HG02588 (cell line): ENCODE data around the gene TEAD1.
A peak's percentile ranks its signal among the peaks of the same experiment; 100 is the strongest.

Experiments
- ATAC-seq: cut with Tn5 transposase; IDR thresholded peaks from one replicate; pipeline ENCODE4 v1.9.1; 2021; ENCODE audit warnings: mild to moderate bottlenecking, moderate library complexity; ENCODE audit not compliant: unreplicated experiment

The TEAD1 gene

DNA sequence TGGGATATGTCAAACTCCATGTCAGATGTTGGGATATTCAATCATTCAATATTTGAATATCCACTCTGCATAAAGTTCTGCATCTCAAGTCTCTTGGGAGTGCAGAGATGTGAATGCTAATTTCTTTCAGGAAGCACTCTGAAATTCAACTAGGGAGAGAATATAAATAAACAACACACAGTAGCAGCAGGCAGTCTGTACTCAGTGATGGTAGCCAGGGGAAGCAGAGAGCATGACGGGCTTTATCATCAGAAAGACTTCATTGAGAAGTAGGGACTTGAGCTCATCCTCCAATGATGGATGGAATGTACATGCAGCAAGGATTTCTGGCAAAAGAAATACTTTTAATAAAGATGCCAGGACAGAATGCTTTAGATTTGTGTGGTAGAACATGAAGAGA lies 9.8 kb upstream of the TEAD1 start:
- ATAC-seq, result no peak

DNA sequence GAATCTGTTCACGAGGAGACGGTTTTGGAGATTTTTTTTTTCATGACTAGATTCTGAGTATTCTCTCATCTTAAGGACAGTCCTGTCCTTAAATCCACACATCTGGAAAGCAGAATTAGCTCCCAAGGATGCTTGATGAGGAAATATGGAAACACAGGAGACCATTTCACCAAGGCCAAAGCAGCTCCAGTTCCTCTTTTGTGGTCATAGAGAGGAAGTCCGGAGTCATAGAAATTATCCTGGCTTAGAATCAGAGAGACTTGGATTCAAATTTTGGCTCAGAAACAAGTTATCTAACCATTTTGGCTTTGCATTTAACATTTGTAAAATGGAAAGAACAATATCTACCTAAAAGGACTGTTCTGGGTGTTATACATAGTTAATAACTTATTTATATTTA lies 7.3 kb upstream of the TEAD1 start:
- ATAC-seq, result no peak

DNA sequence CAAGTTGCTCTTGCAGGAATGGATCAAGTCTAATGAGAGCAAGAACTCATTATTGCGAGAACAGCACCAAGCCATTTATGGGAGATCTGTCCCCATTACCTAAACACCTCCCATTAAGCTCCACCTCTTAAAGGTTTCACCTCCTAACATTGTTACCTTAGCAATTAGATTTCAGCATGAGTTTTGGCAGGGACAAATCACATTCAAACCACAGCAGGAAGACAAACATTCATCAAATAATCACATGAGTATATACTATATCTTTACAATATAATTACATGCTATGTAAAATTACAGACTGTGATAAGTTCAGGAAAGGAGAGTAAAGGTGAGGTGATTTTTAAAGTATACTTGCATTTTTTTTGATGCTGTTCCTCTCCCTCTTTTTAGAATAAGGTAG lies 6.6 kb upstream of the TEAD1 start:
- no peak for ATAC-seq

DNA sequence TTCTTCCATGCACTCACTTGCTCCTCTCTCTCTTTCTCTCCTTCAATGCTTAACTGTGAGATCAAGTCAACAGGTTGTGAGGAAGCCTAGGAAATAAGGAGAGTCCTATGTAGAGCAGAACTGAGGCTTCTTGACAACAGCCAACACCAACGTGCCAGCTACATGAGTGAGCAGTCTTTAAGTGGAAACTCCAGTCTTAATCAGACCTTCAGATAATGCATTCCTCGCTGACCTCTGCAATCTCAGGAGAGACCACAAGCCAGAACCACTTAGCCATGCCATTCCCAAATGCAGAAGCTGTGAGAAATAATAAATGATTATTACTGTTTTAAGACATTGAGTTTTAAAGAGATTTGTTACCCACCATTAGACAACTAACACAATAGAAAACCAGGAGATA lies 6.1 kb upstream of the TEAD1 start:
- no peak for ATAC-seq

DNA sequence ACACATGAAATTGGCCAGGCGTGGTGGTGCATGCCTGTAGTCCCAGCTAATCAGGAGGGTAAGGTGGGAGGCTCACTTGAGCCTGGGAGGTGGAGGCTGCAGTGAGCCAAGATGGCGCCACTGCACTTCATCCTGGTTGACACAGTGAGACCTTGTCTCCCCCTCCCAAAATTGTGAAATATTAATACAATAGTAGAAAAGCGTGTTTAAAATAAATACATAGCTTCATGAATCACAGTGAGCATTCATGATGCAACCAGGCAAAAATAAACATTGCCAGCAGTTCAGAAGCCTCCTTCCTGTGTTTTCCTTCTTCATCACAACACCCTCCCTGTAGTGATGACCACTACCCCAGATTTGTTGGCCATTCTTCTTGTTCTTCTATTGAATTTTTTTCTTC lies 4.3 kb upstream of the TEAD1 start:
- no peak for ATAC-seq

DNA sequence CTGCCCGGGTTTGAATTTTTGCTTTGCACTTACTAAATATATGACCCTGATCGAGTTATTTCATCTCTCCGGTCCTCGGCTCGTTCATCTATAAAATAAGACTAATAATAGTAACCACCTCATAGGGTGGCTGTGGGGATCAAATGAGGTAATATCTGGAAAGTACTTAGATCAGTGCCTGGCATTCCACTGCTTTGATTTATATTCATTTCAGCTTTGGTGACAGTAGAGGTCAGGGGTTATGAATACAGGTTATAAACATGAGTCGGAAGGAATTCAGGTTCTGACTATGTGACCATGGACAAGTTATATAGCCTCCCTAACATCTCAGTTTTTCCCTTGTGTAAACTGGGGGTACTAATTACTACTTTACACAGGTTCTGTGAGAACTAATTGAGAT lies 2.9 kb upstream of the TEAD1 start:
- ATAC-seq, result no peak

DNA sequence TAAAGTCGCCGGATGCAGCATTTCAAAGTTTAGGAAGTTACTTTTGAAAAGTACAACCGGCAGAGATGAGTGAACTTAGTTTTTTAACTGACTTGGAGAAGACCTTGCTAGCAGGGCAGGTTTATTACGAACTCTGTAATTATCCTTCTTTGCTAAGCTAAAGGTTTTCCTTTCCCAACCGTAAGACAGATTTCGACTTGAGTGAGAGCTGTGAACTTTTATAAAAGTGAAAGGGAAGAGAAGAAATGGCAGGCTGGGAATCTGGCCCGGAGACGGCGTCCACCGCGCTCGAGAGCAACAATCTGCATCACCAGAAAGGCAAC lies 659 bp upstream of the TEAD1 start:
- no peak for ATAC-seq

DNA sequence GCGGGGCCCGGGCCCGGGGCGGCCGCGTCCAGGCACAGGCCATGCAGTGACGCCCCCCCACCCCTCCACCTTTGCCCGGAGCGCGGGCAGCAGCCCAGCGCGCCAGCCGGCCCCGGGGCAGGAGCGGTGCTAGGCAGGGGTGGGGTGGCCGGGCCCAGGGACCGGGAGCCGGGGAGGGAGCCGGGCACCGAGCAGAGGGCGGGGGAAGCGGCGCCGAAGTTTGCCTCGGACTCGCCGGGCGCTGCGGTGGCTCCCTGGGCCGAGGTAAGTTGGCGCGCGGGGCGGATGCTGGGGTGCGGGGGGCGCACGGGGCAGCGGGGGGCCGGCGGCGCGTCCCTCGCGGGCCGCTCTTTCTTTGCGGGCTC lies 332 bp downstream of the TEAD1 start:
- ATAC-seq, result peak; percentile 11

DNA sequence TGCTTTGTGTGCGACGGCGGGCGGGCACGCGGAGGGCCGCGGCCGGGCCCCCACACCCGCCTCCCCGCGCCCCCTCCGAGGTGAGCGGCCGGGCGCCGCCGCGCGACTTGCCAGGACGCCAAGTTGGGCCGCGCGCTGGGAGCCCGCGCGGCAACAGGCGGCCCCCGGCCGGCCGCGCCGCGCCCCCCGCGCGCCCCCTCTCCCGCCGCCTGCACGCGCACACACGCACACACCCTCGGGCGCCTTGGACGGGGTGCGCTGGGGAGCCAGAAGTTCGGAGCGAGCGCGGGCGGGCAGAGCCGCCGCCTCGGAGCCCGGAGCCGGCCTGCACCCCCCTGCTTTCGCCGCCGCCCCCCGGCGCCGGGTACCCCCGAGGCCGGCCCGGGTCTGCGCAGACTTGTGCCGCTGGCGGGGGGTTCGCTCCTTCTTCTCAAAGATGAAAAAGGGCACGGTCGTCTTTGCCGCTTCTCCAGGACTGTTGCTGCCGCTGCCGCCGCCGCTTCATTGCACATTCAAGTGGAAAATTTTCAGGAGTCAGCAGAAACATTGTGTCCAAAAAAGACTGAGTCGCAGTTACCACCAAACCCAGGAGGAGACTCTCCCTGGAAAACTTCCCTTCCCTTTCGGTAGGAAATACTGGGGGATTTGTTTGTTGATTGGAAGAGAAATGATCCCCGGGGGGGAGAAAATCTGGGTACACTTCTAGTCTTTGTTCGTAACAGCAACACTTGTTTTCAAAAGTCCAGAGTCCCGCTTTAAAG lies 895 bp downstream of the TEAD1 start:
- peak; percentile 3 for ATAC-seq

DNA sequence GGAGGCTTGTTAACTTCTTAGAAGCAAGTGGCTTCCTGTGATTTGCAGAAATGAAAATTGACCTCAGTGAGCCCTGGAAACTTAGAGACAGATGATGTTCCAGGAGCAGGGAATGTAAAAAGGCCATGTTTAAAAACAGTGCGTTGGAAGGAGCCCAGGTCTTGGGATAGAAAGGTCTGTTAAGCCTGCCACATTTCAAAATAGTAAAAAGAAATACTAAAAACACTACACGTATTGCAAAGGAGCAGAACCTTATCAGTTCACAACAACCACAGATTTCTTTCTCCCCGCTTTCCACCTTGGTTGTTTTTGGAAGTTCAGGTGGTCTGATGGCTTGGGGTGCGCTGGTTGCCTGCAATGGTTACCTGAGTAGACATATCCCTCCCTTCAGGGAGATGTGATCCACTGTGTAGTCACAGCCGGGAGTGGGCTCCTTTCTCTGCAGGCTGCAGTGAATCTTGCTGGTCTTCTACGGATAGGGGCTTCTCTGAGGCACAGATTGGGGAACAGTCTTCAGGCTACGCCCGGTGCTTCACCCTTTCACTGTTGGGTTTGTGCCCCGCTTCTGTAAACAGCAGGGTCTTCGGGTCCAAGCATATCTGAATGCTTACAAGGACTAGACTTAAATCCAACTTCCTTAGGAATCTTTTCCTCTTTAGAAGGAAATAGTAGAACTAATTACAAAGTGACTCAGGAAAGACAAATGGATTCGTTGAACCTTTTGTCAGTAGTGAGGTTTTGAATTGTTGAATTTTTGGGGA lies 1.9 kb downstream of the TEAD1 start:
- no peak for ATAC-seq

DNA sequence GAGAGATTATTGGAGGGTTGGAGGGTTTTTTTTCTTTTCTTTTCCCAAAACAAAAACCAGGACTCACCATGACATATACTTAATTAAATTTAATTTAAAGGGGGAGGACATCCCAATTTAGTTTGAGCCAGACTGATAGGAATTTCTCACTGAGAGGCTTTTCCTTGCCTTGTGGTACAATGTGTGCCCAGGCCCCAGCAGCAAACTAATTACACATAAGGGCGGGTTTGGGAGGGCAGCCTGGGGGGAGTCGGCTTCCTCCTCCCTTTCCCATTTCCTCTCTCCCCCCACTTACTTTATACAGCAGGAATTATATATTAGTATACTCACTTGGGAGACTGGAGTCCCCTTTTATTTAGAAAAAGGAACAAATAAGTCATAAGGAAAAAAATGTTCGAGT lies 2.9 kb downstream of the TEAD1 start:
- ATAC-seq, result no peak

DNA sequence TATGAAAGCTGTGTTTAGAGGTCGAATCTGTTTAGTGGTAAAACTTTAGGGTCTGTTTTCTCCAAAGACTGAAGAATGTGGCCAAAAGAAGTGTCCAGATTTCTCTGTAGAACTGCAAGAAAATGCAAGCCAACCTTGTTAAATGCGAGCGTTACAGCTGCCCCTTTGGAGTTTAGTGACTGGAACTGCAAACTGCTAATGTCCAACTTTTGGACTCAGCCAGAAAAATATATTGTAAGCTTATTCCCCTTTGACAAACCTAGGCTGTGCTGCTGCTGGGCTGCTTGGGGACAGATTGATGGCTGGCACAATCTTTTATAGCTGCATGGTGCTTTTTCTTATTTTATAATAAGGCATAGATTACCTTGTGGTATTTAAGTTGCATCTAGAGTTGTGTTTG lies 3.9 kb downstream of the TEAD1 start:
- no peak for ATAC-seq

DNA sequence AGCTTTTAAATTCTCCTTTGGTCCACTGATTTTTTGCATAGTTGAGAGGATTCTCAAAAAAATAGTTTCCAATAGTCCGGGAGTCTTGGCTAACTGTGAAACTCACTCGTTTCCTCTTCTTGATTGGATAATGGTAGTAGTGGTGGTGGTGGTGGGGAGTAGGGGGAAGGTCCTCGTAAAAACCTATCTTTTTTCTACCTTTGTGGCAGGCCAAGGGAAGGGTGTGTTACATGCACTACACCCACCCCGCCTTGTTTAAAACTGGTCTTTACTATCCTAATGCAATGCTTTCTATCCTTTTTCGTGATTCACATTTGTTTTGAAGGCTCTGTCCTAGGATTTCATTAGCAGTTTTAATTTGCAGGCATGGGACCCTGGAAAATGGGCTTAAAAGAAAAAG lies 4.8 kb downstream of the TEAD1 start:
- no peak for ATAC-seq

DNA sequence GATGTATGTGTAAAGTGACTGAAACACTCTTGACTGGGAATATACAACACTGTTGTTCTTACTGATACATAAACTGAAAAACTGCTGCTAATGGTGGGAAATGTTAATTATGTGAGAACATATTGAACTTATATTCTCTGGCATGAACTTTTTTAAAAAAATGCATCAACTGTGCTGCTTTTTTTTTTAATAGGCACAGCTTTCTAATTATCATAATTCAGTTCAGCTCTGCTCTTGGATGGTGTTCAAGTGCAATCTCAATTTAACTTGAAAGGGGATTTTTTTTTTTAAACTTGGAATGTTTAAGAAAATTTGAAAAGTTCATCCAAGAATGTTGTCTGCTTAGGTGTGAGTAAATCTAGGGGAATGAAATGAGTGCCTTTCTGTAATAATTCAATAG lies 5.2 kb downstream of the TEAD1 start:
- no peak for ATAC-seq

DNA sequence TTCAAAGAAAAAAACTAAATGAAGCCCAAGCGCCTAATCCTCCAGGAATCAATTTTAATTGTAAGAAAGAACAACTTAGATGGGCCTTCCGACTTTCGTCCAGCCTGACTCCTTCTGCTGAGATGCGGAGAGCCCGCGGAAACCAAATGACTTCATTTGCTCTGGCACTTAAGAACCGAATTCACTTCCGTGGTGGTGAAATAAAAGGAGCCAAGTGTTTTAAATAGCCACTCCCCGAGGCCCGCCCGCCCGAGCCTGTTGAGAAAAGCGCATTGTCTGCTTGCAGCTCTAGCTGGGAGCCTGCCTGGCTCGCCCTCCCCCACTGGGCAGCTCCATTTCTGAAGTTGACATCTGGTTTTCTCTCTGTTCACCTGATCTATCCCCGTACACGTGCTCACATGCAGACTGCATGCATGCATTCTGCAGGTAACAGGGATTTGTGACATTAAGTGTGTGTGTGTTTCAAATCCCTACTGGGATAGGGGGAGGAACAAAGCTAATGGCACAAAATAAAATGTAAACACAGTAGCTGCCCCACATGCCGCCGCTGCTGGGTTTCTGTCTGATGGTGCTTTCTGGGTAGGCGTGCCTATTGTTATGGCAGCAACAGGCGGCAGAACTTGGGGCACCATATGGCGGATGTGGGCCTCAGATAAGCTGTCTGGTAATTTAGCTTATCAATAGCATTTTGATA lies 6.2 kb downstream of the TEAD1 start:
- no peak for ATAC-seq

DNA sequence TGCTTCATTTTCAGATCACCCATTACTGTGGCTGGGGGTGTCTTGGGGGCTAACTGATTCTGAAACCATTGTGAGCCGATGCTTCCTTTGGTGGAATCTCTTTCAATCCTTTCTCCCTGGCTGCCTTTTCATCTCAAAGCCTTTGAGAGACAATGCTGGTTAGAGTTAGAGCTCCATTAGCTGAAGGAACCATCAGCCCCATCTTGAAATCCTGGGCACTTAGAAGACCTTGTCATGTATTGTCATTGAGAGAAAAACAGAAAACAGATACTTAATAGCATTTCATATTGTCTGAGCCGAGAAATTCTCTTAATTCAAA lies 6.7 kb downstream of the TEAD1 start:
- ATAC-seq, result no peak

DNA sequence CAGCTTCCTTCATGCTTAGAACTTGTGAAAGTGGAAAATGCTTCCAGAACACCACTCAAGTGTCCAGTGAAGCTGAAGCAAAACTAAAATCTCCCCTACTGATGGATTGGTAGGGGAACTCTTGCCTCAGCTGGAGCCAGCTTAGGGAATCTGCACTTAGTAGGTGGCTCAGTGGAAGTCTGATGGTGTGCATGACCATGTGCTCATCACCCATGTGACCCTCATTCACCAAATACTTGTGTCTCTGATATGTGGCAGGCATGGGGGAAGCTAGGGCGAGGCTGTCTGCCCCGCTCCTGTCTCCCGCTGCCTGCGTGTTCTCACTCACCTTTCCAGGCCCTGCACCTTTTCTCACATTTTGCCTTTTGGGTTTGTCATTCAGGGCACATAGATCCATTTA lies 7.2 kb downstream of the TEAD1 start:
- no peak for ATAC-seq

DNA sequence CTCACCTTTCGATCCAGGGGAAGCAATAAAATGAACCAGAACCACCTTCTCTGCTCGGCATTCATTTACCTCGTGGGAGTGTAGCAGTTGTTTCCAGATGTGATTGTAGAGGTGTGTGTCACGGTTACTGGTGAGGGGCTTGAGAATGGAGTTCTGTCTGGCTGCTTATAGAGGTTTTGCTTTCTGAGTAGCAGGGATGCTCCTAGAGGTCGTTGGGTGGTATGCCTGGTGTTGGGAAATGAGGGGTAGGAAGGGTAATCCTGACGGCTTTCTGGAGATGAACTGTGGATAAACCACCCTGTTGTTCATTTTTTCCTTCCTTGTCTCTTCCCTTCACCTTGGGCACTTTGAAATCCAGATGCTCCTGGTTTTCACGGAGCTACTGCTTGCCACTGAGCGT lies 8.1 kb downstream of the TEAD1 start:
- no peak for ATAC-seq

DNA sequence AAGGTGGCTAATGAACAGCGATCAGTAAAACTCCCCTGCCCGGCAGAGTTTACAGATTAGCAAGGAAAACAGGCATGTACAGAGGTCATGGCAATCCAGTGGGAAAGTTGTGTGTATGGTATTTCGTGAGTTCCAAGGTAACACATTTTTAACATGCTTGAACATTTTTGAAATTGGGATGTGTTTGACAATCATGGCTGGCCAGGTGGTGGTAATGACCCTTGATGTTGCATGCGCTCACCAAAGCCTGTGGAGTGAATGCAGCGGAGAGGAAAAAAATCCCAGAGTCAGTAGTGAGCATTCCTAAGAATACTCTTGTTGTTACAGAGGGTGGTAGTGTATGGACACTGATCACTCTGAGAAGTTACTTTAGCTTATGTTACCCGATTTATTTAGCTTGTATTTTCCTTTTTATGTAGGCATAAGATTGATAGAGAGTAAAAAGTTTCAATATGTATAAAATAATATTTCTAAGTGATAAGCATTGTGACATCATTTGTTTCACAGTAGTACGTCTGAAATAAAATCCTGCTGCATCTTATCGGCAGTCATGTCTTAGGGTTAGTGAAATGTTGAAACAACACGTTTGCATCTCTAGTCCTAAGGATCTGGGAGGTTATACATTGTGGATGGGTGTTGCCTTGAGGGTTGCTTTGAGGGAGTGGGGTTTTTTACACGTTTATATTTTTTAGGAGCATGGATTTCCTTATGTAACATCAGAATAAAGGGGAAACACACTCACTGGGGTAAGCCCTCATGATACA lies 8.7 kb downstream of the TEAD1 start:
- no peak for ATAC-seq

DNA sequence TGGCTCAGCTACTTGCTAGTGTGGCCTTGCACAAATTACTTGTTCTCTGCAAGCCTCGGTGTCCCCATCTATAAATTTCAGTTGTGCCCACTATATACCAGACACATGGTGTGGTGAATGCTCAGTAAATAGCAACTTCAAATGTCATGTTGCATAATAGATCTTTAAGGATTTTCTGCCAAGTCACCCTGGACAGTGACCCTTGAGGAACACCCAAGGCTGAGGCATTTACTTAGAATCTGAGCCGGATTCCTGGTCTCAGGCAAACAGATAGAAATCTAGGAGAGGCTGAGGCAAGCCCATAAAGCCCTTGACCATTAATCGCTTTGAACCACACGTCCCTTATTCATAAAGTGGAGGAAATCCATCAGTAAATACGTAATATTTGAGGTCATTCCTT lies 9.7 kb downstream of the TEAD1 start:
- no peak for ATAC-seq

DNA sequence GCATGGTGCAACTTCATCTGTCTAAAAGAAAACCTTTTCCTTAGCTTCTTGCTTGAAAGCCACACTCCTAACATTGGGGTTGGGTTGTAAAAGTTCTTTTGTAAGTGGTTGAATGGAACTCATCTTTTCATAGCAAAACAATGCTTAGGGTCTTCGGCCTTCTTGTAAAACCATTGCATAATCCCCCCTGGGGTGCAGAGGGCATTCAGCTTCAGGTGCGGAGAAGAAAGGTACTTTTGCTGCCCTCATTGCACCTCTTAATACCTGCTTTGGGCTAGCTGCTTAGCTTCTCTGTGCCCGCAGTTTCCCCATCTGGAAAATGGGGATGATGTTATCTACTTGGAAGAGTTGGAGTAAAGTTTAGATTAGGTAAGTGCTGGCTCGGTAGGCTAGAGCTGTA lies 10.1 kb downstream of the TEAD1 start:
- ATAC-seq, result no peak

DNA sequence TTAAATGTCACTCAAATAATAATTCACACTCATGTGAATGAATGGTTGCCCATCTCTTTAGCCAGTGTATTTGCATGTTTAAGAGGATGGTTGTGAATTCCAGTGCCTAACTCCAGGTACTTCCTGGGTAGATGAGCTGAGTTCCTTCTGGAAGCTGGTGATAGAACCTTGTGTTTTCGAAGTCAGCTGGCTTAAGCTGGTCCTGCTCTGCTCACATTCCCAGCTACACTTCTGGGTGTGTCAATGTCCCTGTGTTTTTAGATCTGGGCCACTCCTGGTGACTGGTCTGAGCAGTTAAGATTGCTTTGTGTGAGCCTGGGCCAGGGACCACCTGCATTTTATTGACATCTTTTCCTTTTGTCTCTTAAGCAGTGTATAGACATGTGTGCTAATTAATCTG lies 10.6 kb downstream of the TEAD1 start:
- ATAC-seq, result no peak
